GM12878 (cell line): Measurements from ENCODE around the gene C1QTNF12.

Source experiments
- BRCA1 ChIP-seq: IDR thresholded peaks from 2 replicates; pipeline ENCODE4 v1.6.1; 2011; ENCODE audit warnings: low read depth, low read length, improper control_type of control experiment
- CHD2 ChIP-seq: IDR thresholded peaks from 2 replicates; pipeline ENCODE4 v1.6.1; 2011; ENCODE audit warnings: low read depth, low read length, improper control_type of control experiment, borderline replicate concordance
- CREB1 ChIP-seq: IDR thresholded peaks from 2 replicates; pipeline ENCODE4 v1.6.1; 2012; ENCODE audit warnings: low read depth, mild to moderate bottlenecking, inconsistent platforms
- EP300 ChIP-seq, 2 experiments: fragments of 150-350 bp in 1 of 2; IDR thresholded peaks; 2 replicates each; pipeline ENCODE4 v1.6.1; 2011 to 2012; ENCODE audit warnings: low read depth in 2 of 2, low read length in 2 of 2, borderline replicate concordance in 1 of 2, improper control_type of control experiment in 1 of 2, inconsistent platforms in 1 of 2; ENCODE audit not compliant: control insufficient read depth in 1 of 2
- EZH2 ChIP-seq: IDR thresholded peaks from 2 replicates; pipeline ENCODE4 v1.6.1; 2012; ENCODE audit warnings: low read depth, mild to moderate bottlenecking, control low read depth, inconsistent platforms, low read length, borderline replicate concordance; ENCODE audit not compliant: control insufficient read depth
- MYC ChIP-seq: IDR thresholded peaks from 2 replicates; pipeline ENCODE4 v1.6.1; 2011; ENCODE audit warnings: mild to moderate bottlenecking, low read length, moderate library complexity, inconsistent platforms; ENCODE audit not compliant: insufficient read depth, insufficient replicate concordance, insufficient read length, severe bottlenecking
- NRF1 ChIP-seq: conservative IDR thresholded peaks from 2 replicates; pipeline ENCODE4 v1.6.1; 2011; ENCODE audit warnings: mild to moderate bottlenecking, low read depth, low read length, improper control_type of control experiment
- POLR2A ChIP-seq: IDR thresholded peaks from 2 replicates; pipeline ENCODE4 v1.6.1; 2011; ENCODE audit warnings: low read depth, mild to moderate bottlenecking, low read length
- TF ChIP-seq, protein P1 (sequence below), 3 experiments: IDR thresholded peaks in 2 of 3; conservative IDR thresholded peaks in 1 of 3; 2 replicates each; pipeline ENCODE4 v1.5.1; 2011; ENCODE audit warnings: low read depth in 3 of 3, low read length in 3 of 3, mild to moderate bottlenecking in 3 of 3, control low read depth in 2 of 3, moderate library complexity in 2 of 3, inconsistent platforms in 1 of 3, mixed read lengths in 1 of 3; ENCODE audit not compliant: control insufficient read depth in 2 of 3, insufficient read depth in 1 of 3; ENCODE audit errors: extremely low read depth in 1 of 3
- TF ChIP-seq, protein P2 (sequence below): IDR thresholded peaks from 2 replicates; pipeline ENCODE4 v1.6.1; 2012; ENCODE audit warnings: low read length, inconsistent platforms
- TF ChIP-seq, protein P3 (sequence below): fragments of 450-650 bp; IDR thresholded peaks from 2 replicates; pipeline ENCODE4 v1.6.1; 2014; ENCODE audit warnings: mild to moderate bottlenecking

DNA sequence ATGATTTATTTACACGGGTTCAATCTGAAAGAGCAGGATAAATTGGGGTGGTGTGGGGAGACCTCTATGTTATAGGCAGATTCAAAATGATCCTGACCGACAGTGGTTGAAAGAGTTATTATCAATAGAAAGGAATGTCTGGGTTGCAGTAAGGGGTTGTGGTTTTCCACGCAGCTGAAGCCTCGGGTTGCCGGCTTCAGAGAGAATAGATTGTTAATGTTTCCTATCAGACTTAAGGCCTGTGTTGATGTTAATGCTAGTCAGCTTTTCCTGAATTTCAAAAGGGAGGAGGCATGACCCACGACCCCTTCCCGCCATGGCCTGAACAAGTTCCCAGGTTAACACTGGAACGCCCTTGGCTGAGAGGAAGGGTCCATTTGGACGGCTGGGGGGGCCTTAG lies 29.3 kb upstream of the C1QTNF12 start:
- TF ChIP-seq CREB1, result no peak
- no peak for TF ChIP-seq EP300 (IDR thresholded peaks at IDR 0.05; ENCODE audit: borderline replicate concordance in 1 of 2, control insufficient read depth in 1 of 2, low read depth in 2 of 2, low read length in 2 of 2)
- no peak for TF ChIP-seq EZH2
- TF ChIP-seq POLR2A, result no peak
- no peak for TF ChIP-seq BRCA1
- no peak for TF ChIP-seq CHD2
- TF ChIP-seq MYC, result no peak
- TF ChIP-seq, protein P1, sequence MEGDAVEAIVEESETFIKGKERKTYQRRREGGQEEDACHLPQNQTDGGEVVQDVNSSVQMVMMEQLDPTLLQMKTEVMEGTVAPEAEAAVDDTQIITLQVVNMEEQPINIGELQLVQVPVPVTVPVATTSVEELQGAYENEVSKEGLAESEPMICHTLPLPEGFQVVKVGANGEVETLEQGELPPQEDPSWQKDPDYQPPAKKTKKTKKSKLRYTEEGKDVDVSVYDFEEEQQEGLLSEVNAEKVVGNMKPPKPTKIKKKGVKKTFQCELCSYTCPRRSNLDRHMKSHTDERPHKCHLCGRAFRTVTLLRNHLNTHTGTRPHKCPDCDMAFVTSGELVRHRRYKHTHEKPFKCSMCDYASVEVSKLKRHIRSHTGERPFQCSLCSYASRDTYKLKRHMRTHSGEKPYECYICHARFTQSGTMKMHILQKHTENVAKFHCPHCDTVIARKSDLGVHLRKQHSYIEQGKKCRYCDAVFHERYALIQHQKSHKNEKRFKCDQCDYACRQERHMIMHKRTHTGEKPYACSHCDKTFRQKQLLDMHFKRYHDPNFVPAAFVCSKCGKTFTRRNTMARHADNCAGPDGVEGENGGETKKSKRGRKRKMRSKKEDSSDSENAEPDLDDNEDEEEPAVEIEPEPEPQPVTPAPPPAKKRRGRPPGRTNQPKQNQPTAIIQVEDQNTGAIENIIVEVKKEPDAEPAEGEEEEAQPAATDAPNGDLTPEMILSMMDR (IDR thresholded peaks at IDR 0.05 in 2 of 3, conservative IDR thresholded peaks at IDR 0.05 in 1 of 3; ENCODE audit: control insufficient read depth in 2 of 3, extremely low read depth in 1 of 3, insufficient read depth in 1 of 3, low read depth in 3 of 3, low read length in 3 of 3), result no peak
- TF ChIP-seq, protein P2, sequence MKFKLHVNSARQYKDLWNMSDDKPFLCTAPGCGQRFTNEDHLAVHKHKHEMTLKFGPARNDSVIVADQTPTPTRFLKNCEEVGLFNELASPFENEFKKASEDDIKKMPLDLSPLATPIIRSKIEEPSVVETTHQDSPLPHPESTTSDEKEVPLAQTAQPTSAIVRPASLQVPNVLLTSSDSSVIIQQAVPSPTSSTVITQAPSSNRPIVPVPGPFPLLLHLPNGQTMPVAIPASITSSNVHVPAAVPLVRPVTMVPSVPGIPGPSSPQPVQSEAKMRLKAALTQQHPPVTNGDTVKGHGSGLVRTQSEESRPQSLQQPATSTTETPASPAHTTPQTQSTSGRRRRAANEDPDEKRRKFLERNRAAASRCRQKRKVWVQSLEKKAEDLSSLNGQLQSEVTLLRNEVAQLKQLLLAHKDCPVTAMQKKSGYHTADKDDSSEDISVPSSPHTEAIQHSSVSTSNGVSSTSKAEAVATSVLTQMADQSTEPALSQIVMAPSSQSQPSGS, result no peak
- no peak for TF ChIP-seq NRF1
- TF ChIP-seq, protein P3, sequence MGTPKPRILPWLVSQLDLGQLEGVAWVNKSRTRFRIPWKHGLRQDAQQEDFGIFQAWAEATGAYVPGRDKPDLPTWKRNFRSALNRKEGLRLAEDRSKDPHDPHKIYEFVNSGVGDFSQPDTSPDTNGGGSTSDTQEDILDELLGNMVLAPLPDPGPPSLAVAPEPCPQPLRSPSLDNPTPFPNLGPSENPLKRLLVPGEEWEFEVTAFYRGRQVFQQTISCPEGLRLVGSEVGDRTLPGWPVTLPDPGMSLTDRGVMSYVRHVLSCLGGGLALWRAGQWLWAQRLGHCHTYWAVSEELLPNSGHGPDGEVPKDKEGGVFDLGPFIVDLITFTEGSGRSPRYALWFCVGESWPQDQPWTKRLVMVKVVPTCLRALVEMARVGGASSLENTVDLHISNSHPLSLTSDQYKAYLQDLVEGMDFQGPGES, result no peak
